Activated CD8-positive, alpha-beta memory T cell treated with anti-CD3 and anti-CD28 coated beads for 36 hours (primary cell): ENCODE results near the gene RSF1. TPM values are rescaled to one million over a fixed set of nuclear protein-coding genes. Genes with fewer than 3 reads are reported as not detected.

Source experiments
- CTCF ChIA-PET: fragments of 350-600 bp; sonication (Branson Sonifier 250); formaldehyde crosslinking; loops from one replicate; lab custom pipeline; 2021; ENCODE audit warnings: antibody characterized with exemption; lab: Charles Lee
- POLR2A ChIA-PET: fragments of 350-600 bp; sonication (Branson Sonifier 250); formaldehyde crosslinking; loops from one replicate; lab custom pipeline; 2021; ENCODE audit warnings: antibody characterized with exemption; lab: Charles Lee
- total RNA-seq, 2 experiments: library from RNA; stranded (reverse); gene quantifications; one replicate each; pipeline ENCODE4 v1.2.3, GENCODE V29; 2021

RSF1 gene
- total RNA-seq, 2 experiments from 2014 or later: 40.5 to 47.6 TPM

- CTCF ChIA-PET: no interaction called here
- POLR2A ChIA-PET: no interaction called here
Measured at GRCh38 chr11:77770629-77771028, 49.9 kb downstream of the RSF1 start.

DNA sequence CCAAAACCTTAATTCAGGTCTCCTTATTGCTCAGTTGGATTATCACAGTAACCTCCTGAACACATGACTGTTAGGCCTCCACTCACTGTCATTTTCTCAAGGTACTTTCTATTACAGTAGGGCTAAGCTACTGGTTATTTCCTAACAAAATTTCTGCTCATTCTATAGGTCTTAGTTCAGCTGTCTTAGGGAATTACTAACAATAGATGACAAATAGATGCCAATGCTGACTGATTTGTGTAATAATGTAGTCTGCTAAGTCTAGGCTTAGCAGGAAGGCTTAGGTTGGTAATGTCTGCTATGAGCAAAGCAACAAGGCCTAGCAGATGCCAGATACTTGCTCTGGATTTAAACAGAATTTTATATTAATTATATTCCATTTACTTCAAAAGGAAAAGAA, 58.1 kb downstream of the RSF1 start:
- POLR2A ChIA-PET: no interaction called here

DNA sequence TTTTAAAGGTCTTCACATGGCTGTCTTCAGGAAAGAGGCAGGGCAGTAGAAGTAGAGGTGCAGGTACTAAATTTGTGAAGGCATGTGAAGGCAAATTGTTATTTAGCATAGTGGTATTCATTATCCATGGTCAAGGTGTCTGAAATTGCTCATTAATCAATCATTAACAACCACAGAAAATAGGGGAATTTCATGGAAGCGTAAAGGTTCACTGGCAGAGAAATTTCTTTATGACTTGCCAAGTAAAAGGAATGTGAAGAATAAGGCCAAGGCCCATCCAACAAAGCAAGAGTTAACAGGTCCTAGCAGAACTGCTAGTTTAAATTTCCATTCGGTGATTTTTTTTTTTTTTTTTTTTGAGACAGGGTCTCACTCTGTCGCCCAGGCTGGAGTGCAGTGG, 59.0 kb downstream of the RSF1 start:
- ChIA-PET POLR2A (interaction anchor here (0.7 kb wide), 1 partner anchor 1946 kb away, joined by 4 read pairs; no protein-coding TSS in a partner anchor), CTCF (interaction anchor here (0.6 to 0.7 kb wide), 3 partner anchors 54 to 199 kb away, joined by 3 to 4 read pairs (median 3); no protein-coding TSS in a partner anchor)

More for the DNA sequence above, 58.1 kb downstream of the RSF1 start:
- CTCF ChIA-PET: no interaction called here

DNA sequence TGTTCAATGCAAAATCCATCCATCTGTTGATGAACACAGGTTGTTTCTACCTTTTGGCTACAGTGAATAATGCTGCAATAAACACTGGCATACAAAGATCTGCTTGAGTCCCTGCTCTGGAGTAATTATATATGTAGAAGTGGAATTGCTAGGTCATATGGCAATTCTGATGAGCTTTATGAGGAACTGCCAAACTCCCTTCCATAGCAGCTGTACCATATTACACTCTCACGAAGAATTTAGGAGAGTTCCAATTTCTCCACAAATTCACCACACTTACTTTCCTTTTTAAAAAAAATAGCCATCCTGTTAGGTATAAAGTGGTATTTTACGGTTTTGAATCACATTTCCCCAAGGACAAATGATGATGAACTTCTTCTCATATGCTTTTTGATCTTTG, 62.2 kb downstream of the RSF1 start:
- ChIA-PET CTCF (interaction anchor here (0.6 kb wide), 1 partner anchor 257 kb away, joined by 3 read pairs; no protein-coding TSS in a partner anchor), POLR2A (no interaction called here)

GRCh38 chr11:77753230-77753629, 67.3 kb downstream of the RSF1 start:
- ChIA-PET CTCF (no interaction called here), POLR2A (no interaction called here)

DNA sequence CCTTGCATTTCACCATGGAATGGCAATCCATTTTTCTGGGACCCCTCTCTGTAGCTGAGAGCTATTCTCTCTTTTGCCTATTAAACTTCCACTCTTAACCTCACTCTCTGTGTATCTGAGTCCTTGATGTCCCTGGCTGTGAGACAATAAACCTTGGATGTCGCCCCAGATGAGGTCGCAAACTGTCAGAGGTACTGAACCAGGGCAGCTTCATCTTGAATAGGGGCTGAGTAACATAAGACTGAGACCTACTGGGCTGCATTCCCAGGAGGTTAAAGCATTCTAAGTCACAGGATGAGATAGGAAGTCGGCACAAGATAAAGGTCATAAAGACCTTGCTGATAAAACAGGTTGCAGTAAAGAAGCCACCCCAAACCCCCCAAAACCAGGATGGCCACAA, 68.0 kb downstream of the RSF1 start:
- CTCF ChIA-PET: no interaction called here
- POLR2A ChIA-PET: no interaction called here

DNA sequence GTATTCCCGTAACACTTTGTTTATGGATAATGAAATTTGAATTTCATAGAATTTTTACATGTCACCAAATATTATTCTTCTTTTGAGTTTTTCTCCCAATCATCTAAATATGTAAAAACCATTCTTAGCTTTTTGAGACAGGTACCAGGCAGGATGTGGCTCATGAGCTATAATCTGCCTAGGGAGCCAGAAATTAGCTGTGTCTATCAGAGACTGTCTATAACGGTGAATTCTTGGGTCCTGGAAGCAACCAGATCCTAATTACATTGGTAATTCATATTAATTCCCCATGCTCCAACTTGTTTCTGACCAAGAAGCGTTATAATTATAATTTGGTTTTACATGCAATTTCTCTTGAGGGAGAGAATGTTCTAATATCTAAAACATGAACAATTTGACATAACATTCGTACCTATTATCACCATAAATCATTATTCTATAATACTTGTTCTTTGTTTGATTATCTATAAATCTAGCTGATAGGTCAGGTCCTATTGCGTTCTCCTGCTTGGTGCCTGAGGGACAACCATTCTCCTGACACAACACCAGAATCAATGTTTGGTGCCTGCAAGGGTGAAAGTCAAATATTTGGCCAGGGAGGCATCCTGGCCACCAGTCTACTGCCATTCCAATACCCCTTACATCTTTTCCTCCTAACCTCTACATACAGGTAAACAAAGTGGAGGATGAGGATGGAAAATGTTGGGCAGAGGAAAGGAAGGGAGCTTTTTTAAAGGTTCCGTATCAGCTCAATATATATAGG, 69.9 kb downstream of the RSF1 start:
- ChIA-PET CTCF (no interaction called here), POLR2A (no interaction called here)

GRCh38 chr11:77749232-77749631, 71.3 kb downstream of the RSF1 start:
- ChIA-PET POLR2A (no interaction called here), CTCF (no interaction called here)

DNA sequence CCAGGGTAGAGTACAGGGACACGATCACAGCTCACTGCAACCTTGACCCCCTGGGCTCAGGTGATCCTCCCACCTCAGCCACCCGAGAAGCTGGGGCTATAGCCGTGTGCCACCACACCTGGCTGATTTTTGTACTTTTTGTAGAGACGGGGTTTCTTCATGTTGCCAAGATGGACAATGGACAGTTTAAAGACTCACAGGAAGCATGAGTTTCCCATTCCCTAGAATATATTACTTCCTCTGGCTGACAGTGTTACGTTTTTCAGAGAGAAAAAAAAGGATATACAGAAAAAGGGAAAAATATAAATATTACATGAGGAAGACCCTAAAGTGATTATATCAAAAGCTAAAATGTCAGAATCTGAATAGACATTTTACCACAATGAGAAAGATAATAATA, 72.3 kb downstream of the RSF1 start:
- POLR2A ChIA-PET: no interaction called here

GRCh38 chr11:77747381-77747969, 73.0 kb downstream of the RSF1 start:
- ChIA-PET POLR2A (no interaction called here), CTCF (no interaction called here)

More for the DNA sequence above, 72.3 kb downstream of the RSF1 start:
- CTCF ChIA-PET: no interaction called here

GRCh38 chr11:77736473-77736872, 84.0 kb downstream of the RSF1 start:
- CTCF ChIA-PET: no interaction called here

GRCh38 chr11:77734890-77735289, 85.6 kb downstream of the RSF1 start:
- POLR2A ChIA-PET: no interaction called here
- CTCF ChIA-PET: no interaction called here

More at GRCh38 chr11:77736473-77736872, 84.0 kb downstream of the RSF1 start:
- POLR2A ChIA-PET: no interaction called here

- ChIA-PET POLR2A (no interaction called here), CTCF (no interaction called here)
Measured at GRCh38 chr11:77732143-77732542, 88.4 kb downstream of the RSF1 start.

DNA sequence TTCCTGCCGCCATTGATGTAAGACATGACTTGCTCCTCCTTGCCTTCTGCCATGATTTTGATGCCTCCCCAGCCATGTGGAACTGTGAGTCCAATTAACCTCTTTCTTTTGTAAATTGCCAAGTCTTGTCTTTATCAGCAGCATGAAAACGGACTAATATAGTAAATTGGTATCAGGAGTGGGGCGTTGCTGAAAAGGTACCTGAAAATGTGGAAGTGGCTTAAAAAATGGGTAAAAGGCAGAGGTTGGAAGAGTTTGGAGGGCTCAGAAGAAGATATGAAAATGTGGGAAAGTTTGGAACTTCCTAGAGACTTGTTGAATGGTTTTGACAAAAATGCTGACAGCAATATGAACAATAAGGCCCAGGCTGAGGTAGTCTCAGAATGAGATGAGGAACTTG, 89.7 kb downstream of the RSF1 start:
- POLR2A ChIA-PET: no interaction called here

DNA sequence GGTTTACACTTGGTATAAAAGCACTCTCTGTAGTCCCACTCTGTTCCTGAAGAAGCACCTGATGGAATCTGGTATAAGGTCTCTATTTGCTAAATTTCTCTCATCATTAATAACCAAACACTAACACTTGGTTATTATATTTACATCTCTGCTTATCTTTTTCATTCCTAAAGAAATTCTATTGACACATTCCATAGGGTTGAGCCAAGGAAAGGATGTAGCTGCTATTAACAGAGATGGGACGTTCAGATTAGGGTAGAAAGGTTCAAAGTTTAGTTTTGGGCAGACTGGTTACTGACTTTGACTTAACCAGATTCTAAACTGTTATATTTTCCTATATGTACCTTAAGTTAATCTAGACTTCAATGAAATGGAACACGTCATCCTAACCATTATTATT, 91.5 kb downstream of the RSF1 start:
- ChIA-PET CTCF (no interaction called here), POLR2A (no interaction called here)

More for the DNA sequence above, 89.7 kb downstream of the RSF1 start:
- CTCF ChIA-PET: no interaction called here

- ChIA-PET CTCF (no interaction called here), POLR2A (no interaction called here)
Measured at GRCh38 chr11:77728203-77728786, 92.2 kb downstream of the RSF1 start.

- POLR2A ChIA-PET: no interaction called here
- CTCF ChIA-PET: no interaction called here
Measured at GRCh38 chr11:77726524-77726923, 94.0 kb downstream of the RSF1 start.

DNA sequence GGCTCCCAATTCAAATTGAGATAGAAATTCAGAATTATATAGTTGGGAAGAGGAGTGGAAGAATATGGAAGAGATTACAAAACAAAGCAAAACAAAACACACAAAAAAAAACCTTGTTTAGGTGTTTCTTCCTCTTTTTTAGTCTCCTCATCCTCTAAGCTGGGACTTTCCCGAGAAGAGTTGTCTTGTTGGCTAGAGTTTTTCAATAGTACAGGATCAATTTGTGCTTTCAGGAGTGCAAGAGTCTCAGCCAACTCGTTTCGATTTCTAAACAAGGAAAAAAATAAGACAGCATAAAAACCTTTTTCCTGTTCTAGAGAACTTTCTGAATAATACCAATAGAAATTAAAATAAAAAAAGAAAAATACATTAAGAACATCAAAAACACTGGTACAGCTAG, 95.1 kb downstream of the RSF1 start:
- CTCF ChIA-PET: no interaction called here
- POLR2A ChIA-PET: no interaction called here

GRCh38 chr11:77724636-77725035, 95.9 kb downstream of the RSF1 start:
- POLR2A ChIA-PET: no interaction called here
- CTCF ChIA-PET: no interaction called here

GRCh38 chr11:77723024-77723423, 97.5 kb downstream of the RSF1 start:
- POLR2A ChIA-PET: no interaction called here
- CTCF ChIA-PET: no interaction called here

DNA sequence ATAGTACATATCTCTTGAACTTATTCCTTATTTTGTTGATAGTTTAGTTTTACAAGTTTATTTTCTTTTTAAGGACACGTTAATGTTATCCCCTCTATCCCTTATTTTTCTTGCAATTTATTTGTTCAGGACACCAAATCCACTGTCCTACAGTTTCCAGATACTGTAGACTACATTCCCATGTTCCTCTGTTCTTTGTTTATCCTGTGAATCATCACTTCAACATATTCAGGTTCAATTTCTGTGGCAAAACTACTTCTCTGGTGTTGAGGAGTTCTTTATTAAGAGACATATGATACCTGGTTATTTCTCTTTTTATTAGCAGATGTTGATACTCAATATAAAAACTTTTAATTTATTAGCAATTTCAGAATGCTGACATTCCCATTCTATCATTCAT, 110.2 kb downstream of the RSF1 start:
- POLR2A ChIA-PET: no interaction called here
- CTCF ChIA-PET: no interaction called here
